Measurements from ENCODE around the gene ANO9.
"Not testable (repeated sequence)": the region's sequence is repeated elsewhere in the genome, so short reads cannot be mapped to it uniquely, and the experiment has no call there.

Gene ANO9

DNA sequence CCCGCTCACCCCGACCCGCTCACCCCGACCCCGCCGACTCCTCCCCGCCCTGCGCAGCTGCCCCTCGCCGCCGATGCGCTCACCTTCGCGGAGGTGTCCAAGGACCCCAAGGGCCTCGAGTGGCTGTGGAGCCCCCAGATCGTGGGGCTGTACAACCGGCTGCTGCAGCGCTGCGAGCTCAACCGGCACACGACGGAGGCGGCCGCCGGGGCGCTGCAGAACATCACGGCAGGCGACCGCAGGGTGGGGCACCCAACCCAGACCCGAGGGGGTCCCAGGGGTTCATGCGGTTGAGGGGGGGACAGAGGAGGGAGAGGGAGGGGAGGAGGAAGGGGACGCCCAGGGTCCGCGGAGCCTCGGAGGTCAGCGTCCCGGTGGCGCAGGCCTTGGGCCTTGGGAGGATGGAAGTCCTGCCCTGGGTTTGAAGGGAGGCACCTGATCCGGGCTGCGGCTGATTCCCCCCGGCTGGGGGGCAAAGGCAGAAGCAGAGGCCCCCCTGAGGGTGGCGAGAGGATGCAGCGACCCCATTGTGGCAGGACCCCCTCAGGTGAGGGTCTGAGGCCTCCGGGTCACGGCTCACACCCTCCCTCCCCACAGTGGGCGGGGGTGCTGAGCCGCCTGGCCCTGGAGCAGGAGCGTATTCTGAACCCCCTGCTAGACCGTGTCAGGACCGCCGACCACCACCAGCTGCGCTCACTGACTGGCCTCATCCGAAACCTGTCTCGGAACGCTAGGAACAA, 38.6 kb downstream of the ANO9 start:
- no peak overlapping the region for H3K4me3 ChIP-seq (ENCODE audit: insufficient read depth, low read depth, low read length, poor library complexity, severe bottlenecking)
- DNase-seq: no peak
- peaks cover 4% of the 10 kb centered on the region for H3K36me3 ChIP-seq (ENCODE audit: control insufficient read depth, insufficient read depth, low read length)
- peaks cover 19% of the 10 kb centered on the region for H3K4me1 ChIP-seq (ENCODE audit: control insufficient read depth, insufficient read depth, low read length, poor library complexity, severe bottlenecking)
- H3K27ac ChIP-seq (ENCODE audit: insufficient read depth, low read length, poor library complexity, severe bottlenecking): no peak overlapping the region
- H3K27me3 ChIP-seq (replicated peaks; ENCODE audit: control insufficient read depth, insufficient read depth, low read length, poor library complexity, severe bottlenecking): no peaks in the 10 kb centered on the region
- H3K9me3 ChIP-seq (ENCODE audit: control insufficient read depth, low read length): no peaks in the 10 kb centered on the region

DNA sequence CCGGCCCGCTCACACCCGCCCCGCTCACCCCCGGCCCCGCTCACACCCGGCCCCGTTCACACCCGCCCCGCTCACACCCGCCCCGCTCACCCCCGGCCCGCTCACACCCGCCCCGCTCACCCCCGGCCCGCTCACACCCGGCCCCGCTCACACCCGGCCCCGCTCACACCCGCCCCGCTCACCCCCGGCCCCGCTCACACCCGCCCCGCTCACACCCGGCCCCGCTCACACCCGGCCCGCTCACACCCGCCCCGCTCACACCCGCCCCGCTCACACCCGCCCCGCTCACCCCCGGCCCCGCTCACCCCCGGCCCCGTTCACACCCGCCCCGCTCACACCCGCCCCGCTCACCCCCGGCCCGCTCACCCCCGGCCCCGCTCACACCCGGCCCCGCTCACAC, 40.6 kb downstream of the ANO9 start:
- DNase-seq; H3K9me3 ChIP-seq (ENCODE audit: control insufficient read depth, low read length); H3K27ac ChIP-seq (ENCODE audit: insufficient read depth, low read length, poor library complexity, severe bottlenecking); H3K4me3 ChIP-seq (ENCODE audit: insufficient read depth, low read depth, low read length, poor library complexity, severe bottlenecking); H3K27me3 ChIP-seq (replicated peaks; ENCODE audit: control insufficient read depth, insufficient read depth, low read length, poor library complexity, severe bottlenecking); H3K36me3 ChIP-seq (ENCODE audit: control insufficient read depth, insufficient read depth, low read length): not testable (repeated sequence)
- H3K4me1 ChIP-seq (ENCODE audit: control insufficient read depth, insufficient read depth, low read length, poor library complexity, severe bottlenecking): peaks cover 15% of the 10 kb centered on the region

DNA sequence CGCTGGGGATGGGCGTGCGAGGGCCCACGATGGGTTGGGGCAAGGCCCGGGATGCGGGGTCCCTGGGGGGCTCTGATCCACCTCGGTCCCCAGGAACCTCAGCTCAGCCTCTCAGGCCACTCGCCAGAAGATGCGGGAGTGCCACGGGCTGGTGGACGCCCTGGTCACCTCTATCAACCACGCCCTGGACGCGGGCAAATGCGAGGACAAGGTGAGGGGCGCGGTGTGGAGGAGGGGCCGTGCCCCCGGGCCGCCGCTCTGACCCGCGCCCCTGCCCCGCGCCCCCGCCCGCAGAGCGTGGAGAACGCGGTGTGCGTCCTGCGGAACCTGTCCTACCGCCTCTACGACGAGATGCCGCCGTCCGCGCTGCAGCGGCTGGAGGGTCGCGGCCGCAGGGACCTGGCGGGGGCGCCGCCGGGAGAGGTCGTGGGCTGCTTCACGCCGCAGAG, 41.5 kb downstream of the ANO9 start:
- Histone ChIP-seq H3K27me3 (replicated peaks; ENCODE audit: control insufficient read depth, insufficient read depth, low read length, poor library complexity, severe bottlenecking) (no peaks in the 10 kb centered on the region), H3K9me3 (ENCODE audit: control insufficient read depth, low read length) (no peaks in the 10 kb centered on the region), H3K4me3 (ENCODE audit: insufficient read depth, low read depth, low read length, poor library complexity, severe bottlenecking) (no peak overlapping the region), H3K4me1 (ENCODE audit: control insufficient read depth, insufficient read depth, low read length, poor library complexity, severe bottlenecking) (peaks cover 11% of the 10 kb centered on the region), H3K36me3 (ENCODE audit: control insufficient read depth, insufficient read depth, low read length) (no peaks in the 10 kb centered on the region), H3K27ac (ENCODE audit: insufficient read depth, low read length, poor library complexity, severe bottlenecking) (no peak overlapping the region)
- DNase-seq: no peak

DNA sequence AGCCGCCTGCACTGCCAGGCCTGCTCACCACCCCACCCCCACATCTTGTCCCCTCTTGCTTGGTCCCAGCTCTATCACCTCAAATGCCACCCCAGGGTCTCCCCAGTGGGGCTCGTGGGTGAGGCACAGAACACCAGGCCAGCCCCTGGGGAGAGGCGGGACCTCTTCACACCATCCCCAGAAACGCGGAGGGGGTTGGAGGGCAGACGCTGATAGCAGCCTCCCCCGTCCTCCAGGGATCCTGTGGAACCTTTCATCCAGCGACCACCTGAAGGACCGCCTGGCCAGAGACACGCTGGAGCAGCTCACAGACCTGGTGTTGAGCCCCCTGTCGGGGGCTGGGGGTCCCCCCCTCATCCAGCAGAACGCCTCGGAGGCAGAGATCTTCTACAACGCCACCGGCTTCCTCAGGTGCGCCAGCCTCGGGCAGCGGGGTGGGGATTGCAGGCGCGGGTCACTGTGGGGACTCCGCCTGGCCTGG, 42.0 kb downstream of the ANO9 start:
- H3K4me3 ChIP-seq (ENCODE audit: insufficient read depth, low read depth, low read length, poor library complexity, severe bottlenecking): no peak overlapping the region
- no peaks in the 10 kb centered on the region for H3K36me3 ChIP-seq (ENCODE audit: control insufficient read depth, insufficient read depth, low read length)
- no peaks in the 10 kb centered on the region for H3K9me3 ChIP-seq (ENCODE audit: control insufficient read depth, low read length)
- H3K27me3 ChIP-seq (replicated peaks; ENCODE audit: control insufficient read depth, insufficient read depth, low read length, poor library complexity, severe bottlenecking): no peaks in the 10 kb centered on the region
- H3K27ac ChIP-seq (ENCODE audit: insufficient read depth, low read length, poor library complexity, severe bottlenecking): no peak overlapping the region
- H3K4me1 ChIP-seq (ENCODE audit: control insufficient read depth, insufficient read depth, low read length, poor library complexity, severe bottlenecking): peaks cover 11% of the 10 kb centered on the region
- no peak for DNase-seq

DNA sequence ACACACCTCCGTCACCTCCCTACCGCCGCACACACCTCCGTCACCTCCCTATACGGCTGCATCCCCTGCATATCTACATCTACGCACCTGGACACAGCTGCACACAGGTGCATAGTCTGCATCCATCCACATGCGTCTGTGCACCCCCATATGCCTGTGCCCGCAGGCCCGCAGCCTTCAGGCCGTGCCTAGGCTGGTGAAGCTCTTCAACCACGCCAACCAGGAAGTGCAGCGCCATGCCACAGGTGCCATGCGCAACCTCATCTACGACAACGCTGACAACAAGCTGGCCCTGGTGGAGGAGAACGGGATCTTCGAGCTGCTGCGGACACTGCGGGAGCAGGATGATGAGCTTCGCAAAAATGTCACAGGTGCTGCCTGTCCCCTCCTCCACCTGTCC, 43.0 kb downstream of the ANO9 start:
- Histone ChIP-seq H3K4me3 (ENCODE audit: insufficient read depth, low read depth, low read length, poor library complexity, severe bottlenecking) (no peak overlapping the region), H3K4me1 (ENCODE audit: control insufficient read depth, insufficient read depth, low read length, poor library complexity, severe bottlenecking) (peaks cover 11% of the 10 kb centered on the region), H3K27ac (ENCODE audit: insufficient read depth, low read length, poor library complexity, severe bottlenecking) (no peak overlapping the region), H3K27me3 (replicated peaks; ENCODE audit: control insufficient read depth, insufficient read depth, low read length, poor library complexity, severe bottlenecking) (no peaks in the 10 kb centered on the region), H3K9me3 (ENCODE audit: control insufficient read depth, low read length) (no peaks in the 10 kb centered on the region), H3K36me3 (ENCODE audit: control insufficient read depth, insufficient read depth, low read length) (no peaks in the 10 kb centered on the region)
- DNase-seq: no peak

DNA sequence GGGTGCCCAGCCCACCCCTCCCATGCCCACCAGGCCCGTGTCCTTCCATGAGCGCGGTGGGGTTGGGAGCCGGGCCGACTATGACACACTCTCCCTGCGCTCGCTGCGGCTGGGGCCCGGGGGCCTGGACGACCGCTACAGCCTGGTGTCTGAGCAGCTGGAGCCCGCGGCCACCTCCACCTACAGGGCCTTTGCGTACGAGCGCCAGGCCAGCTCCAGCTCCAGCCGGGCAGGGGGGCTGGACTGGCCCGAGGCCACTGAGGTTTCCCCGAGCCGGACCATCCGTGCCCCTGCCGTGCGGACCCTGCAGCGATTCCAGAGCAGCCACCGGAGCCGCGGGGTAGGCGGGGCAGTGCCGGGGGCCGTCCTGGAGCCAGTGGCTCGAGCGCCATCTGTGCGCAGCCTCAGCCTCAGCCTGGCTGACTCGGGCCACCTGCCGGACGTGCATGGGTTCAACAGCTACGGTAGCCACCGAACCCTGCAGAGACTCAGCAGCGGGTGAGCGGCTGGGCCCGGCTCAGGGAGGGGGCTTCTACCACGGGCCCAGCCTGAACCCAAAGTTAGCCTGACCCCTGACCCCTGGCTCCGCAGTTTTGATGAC, 44.8 kb downstream of the ANO9 start:
- H3K9me3 ChIP-seq (ENCODE audit: control insufficient read depth, low read length): no peaks in the 10 kb centered on the region
- H3K27ac ChIP-seq (ENCODE audit: insufficient read depth, low read length, poor library complexity, severe bottlenecking): no peak overlapping the region
- peak in 2 of 3 donors; percentile 25 to 41 for DNase-seq
- H3K27me3 ChIP-seq (replicated peaks; ENCODE audit: control insufficient read depth, insufficient read depth, low read length, poor library complexity, severe bottlenecking): no peaks in the 10 kb centered on the region
- H3K4me1 ChIP-seq (ENCODE audit: control insufficient read depth, insufficient read depth, low read length, poor library complexity, severe bottlenecking): peaks cover 11% of the 10 kb centered on the region
- no peaks in the 10 kb centered on the region for H3K36me3 ChIP-seq (ENCODE audit: control insufficient read depth, insufficient read depth, low read length)
- peak overlapping the region; percentile 40 for H3K4me3 ChIP-seq (ENCODE audit: insufficient read depth, low read depth, low read length, poor library complexity, severe bottlenecking)

DNA sequence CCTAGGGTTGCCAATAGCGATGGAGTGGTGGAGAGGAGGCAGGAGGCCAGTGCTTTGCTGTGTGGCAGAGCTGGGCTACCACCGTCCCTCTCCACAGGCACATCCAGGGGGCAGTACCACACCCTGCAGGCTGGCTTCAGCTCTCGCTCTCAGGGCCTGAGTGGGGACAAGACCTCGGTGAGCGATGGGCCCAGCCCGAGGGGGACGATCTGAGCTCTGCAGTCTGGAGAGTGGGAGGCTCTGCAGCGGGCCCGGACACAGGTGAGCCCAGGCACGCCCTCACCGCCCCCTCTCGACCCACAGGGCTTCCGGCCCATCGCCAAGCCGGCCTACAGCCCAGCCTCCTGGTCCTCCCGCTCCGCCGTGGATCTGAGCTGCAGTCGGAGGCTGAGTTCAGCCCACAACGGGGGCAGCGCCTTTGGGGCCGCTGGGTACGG, 45.3 kb downstream of the ANO9 start:
- Histone ChIP-seq H3K4me3 (ENCODE audit: insufficient read depth, low read depth, low read length, poor library complexity, severe bottlenecking) (peak overlapping the region; percentile 40), H3K27me3 (replicated peaks; ENCODE audit: control insufficient read depth, insufficient read depth, low read length, poor library complexity, severe bottlenecking) (no peaks in the 10 kb centered on the region), H3K9me3 (ENCODE audit: control insufficient read depth, low read length) (no peaks in the 10 kb centered on the region), H3K4me1 (ENCODE audit: control insufficient read depth, insufficient read depth, low read length, poor library complexity, severe bottlenecking) (peaks cover 11% of the 10 kb centered on the region), H3K36me3 (ENCODE audit: control insufficient read depth, insufficient read depth, low read length) (no peaks in the 10 kb centered on the region), H3K27ac (ENCODE audit: insufficient read depth, low read length, poor library complexity, severe bottlenecking) (no peak overlapping the region)
- DNase-seq: no peak

DNA sequence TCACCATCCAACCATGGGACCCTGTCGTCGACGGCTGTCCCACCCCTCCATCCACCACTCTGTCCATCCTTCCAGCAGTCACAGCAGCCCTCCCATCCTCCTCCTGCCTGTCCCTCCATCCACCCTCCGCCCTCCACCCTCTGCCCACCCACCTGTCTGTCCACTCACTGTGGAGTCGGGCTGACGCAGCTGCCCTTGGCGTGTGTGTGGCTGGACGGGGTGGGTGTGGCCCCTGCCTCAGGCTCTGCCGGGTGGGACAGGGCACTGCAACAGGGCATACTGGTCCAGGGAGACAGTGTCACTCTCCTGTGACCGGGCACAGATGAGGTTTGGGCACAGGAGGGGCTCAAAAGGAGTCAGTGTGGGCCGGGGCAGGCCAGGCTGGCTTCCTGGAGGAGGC, 45.9 kb downstream of the ANO9 start:
- no peaks in the 10 kb centered on the region for H3K36me3 ChIP-seq (ENCODE audit: control insufficient read depth, insufficient read depth, low read length)
- H3K9me3 ChIP-seq (ENCODE audit: control insufficient read depth, low read length): no peaks in the 10 kb centered on the region
- H3K4me1 ChIP-seq (ENCODE audit: control insufficient read depth, insufficient read depth, low read length, poor library complexity, severe bottlenecking): peaks cover 11% of the 10 kb centered on the region
- H3K4me3 ChIP-seq (ENCODE audit: insufficient read depth, low read depth, low read length, poor library complexity, severe bottlenecking): no peak overlapping the region
- no peak for DNase-seq
- H3K27ac ChIP-seq (ENCODE audit: insufficient read depth, low read length, poor library complexity, severe bottlenecking): no peak overlapping the region
- H3K27me3 ChIP-seq (replicated peaks; ENCODE audit: control insufficient read depth, insufficient read depth, low read length, poor library complexity, severe bottlenecking): no peaks in the 10 kb centered on the region

DNA sequence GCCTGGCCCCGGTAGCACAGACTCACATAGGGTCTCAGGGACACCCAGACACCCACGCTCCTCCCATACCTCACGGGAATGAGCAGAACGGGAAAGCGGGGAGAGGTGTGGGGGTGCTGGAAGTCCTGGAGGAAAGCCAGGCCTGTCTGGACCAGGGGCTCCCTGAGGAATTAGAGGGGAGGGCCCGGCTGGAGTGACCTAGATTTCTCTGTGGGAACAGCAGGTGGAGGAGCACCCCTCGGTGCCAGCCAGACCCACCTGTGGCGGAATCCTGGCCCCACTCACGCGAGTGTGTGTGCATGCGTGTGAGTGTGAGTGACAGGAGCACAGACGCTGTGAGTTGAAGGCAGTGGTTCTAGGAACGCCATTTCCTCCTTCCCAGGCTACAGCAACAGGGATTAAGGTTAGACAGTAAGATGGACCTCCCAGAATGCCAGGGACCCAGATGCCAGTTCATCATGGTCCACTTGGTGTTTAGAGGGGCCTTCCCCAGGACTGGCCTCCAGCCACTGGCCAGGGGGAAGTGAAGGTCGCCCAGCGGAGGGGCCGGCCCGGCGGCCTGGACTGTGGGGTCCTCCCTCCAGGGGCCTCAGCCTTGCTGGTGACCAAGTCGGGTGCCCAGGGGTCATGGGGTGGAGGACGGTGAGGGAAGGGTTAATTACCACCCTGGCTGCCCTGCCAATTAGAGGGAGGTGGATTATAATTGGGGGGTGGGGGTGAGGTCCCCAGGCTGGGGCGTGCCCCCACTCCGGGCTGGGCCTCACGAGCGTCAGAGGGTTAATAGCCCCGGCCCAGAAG, 46.8 kb downstream of the ANO9 start:
- Histone ChIP-seq H3K36me3 (ENCODE audit: control insufficient read depth, insufficient read depth, low read length) (no peaks in the 10 kb centered on the region), H3K4me1 (ENCODE audit: control insufficient read depth, insufficient read depth, low read length, poor library complexity, severe bottlenecking) (peaks cover 11% of the 10 kb centered on the region), H3K4me3 (ENCODE audit: insufficient read depth, low read depth, low read length, poor library complexity, severe bottlenecking) (no peak overlapping the region), H3K27ac (ENCODE audit: insufficient read depth, low read length, poor library complexity, severe bottlenecking) (no peak overlapping the region), H3K9me3 (ENCODE audit: control insufficient read depth, low read length) (no peaks in the 10 kb centered on the region), H3K27me3 (replicated peaks; ENCODE audit: control insufficient read depth, insufficient read depth, low read length, poor library complexity, severe bottlenecking) (no peaks in the 10 kb centered on the region)
- no peak for DNase-seq

All from effector memory CD4-positive, alpha-beta T cell (primary cell).